ENCODE results near the gene EMC8.
A peak's percentile ranks its signal among the peaks of the same experiment; 100 is the strongest.

The EMC8 gene

DNA sequence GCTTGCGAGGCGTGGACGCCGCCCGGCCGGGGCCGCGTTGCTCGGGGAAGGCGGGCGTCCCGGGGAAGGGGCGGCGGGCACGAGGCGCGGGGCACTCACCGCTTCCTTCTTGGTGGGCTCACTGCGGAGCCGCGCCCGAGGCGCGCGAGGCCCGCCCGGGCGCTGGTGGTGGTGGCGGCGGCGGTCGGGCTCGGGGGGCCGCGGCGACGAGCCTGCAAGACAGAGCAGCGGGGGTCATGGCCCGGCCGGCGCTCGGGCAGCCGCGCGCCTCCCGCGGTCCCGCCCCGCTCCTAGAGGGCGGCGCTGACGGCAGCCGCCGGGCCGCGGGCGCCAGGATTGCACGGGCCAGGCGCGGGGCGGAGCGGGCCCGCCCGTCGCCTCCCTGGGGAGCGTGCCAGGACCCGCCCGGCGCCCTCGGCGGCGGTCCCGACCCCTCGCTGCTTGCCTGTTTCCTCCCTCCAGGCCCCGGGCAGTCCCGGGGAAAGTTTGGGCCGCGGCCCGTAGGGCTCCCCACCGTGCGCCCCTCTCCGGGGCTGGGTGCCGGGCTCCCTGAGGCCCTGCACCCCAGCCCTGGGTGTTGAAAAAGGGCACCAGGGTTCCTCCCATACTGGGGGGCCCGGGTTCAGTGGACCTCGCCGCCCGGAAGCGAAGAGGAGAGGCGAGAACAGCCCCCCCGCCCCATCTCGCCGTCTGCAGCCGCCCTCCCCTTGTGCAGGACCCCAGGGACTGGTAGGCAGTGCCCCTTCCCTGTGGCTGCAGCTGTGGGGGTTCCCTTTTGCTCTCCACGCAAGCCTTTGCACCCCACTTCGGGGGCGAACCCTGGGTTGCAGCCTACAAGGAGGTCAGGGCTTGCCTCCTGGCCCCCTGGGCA is 48.3 kb downstream of the EMC8 start, which contains the start of gene C16orf74:
TSS of gene C16orf74 (minus strand) at position 270 of the 871 bp plus-strand sequence. CDS start 15,879 bp downstream, outside the sequence.
- Histone ChIP-seq H3K27ac (ENCODE audit: low read length) (no peak within 1 kb of the TSS), H3K36me3 (ENCODE audit: control insufficient read depth, low read depth, low read length) (no peaks in the 10 kb centered on the region), H3K9ac (ENCODE audit: low read length) (no peak within 1 kb of the TSS), H3K9me3 (ENCODE audit: control insufficient read depth, low read depth, low read length) (no peaks in the 10 kb centered on the region), H3K27me3 (ENCODE audit: control insufficient read depth, insufficient read depth, low read length) (peaks cover 37% of the 10 kb centered on the region), H3K4me3 (ENCODE audit: low read length) (peak within 1 kb of the TSS; percentile 53), H3K4me1 (ENCODE audit: control insufficient read depth, low read depth, low read length) (peaks cover 27% of the 10 kb centered on the region)

DNA sequence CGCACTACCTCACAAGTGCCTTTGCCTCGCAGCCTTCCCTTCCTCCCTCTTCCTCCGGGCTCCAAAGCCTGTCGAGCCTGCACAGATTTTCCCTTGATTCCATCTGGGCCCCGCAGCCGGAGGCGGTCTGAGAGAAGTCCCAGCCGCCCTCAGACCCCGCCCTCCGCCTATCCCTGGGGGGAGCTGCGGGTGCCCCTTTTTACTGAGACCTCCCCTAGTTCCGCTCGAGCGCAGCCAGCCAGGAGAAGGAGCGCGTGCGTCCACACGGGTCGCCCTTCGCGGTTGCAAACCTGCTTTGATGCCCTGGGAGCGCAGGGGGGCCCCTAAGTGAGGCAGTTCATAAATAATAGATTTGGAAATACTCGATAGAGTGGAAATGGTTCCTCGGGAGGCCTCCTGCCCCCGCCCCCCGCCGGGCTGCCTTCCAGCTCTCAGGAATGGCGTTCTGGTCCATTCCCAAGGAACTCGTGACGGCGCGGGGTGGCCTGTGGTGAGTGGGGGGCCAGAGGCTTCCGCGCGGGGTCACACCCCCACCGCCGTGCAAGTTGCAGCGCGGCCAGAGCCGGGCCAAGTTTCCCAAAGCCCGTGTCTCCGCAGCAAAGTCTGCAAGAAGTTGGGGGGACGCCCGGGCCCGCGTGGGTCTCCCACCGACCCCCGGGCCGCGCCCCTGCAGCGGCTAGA is 49.1 kb downstream of the EMC8 start:
- peaks cover 27% of the 10 kb centered on the region for H3K4me1 ChIP-seq (ENCODE audit: control insufficient read depth, low read depth, low read length)
- no peaks in the 10 kb centered on the region for H3K9me3 ChIP-seq (ENCODE audit: control insufficient read depth, low read depth, low read length)
- peaks cover 37% of the 10 kb centered on the region for H3K27me3 ChIP-seq (ENCODE audit: control insufficient read depth, insufficient read depth, low read length)
- no peak overlapping the region for H3K27ac ChIP-seq (ENCODE audit: low read length)
- H3K36me3 ChIP-seq (ENCODE audit: control insufficient read depth, low read depth, low read length) = no peaks in the 10 kb centered on the region
- H3K4me3 ChIP-seq (ENCODE audit: low read length) = peak overlapping the region; percentile 53
- no peak overlapping the region for H3K9ac ChIP-seq (ENCODE audit: low read length)

DNA sequence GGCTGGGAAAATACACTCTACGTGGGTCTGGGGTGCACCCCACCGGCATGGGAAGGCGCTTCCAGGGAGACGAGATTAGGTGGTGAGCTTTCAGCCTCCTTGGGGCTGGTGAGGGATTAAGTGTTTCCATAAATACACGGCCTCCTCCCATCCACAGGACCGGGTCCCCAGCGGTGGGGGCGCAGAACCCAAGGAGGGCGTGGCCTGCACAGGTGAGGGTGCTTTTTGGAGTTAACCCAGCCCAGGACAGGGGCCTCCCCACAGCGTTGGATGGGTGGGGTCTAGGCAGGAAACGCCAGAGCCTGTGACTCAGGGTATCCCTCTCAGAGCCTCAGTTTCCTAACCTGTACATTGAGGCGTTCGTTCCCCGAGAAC is 49.6 kb downstream of the EMC8 start:
- Histone ChIP-seq H3K27me3 (ENCODE audit: control insufficient read depth, insufficient read depth, low read length) (peaks cover 37% of the 10 kb centered on the region), H3K4me3 (ENCODE audit: low read length) (peak overlapping the region; percentile 53), H3K9me3 (ENCODE audit: control insufficient read depth, low read depth, low read length) (no peaks in the 10 kb centered on the region), H3K4me1 (ENCODE audit: control insufficient read depth, low read depth, low read length) (peaks cover 27% of the 10 kb centered on the region), H3K9ac (ENCODE audit: low read length) (no peak overlapping the region), H3K36me3 (ENCODE audit: control insufficient read depth, low read depth, low read length) (no peaks in the 10 kb centered on the region), H3K27ac (ENCODE audit: low read length) (no peak overlapping the region)

DNA sequence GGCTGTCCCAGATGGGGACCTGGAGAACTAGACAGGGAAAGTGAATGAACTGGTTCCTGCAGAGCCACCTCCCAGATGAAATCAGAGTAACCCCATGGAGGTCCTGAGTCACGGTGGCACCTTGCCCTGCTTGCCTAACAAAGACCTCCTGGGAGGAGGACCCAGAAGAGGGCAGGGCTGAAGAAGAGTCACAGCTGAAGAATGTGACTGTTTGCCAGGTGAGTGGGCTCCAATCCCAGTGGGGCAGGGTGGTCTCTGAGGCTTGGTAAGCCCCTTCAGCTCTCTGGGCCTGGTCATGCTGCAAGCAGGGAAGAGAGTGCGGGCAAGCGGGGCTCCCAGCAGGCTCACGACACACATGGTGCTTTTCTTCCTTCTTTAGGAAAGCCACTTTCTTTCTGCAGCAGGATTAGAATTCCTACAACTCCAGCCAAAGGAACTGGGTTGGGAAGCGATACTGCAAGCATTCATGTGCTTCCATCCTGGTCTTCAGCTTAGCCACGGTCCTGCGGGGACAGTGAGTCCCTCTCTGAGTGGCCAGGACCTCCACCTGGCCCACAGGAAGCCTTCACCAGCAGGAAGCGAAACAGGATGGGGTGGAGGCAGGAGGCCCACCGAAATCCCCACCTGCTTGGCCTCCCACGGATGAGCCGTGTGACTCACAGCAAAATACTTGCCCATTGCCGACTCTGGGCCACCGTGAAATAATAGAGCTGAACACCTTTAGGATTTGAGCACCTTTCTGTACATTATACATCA is 52.7 kb downstream of the EMC8 start:
- Histone ChIP-seq H3K27me3 (ENCODE audit: control insufficient read depth, insufficient read depth, low read length) (peaks cover 23% of the 10 kb centered on the region), H3K4me1 (ENCODE audit: control insufficient read depth, low read depth, low read length) (peaks cover 16% of the 10 kb centered on the region), H3K9ac (ENCODE audit: low read length) (no peak overlapping the region), H3K4me3 (ENCODE audit: low read length) (no peak overlapping the region), H3K36me3 (ENCODE audit: control insufficient read depth, low read depth, low read length) (no peaks in the 10 kb centered on the region), H3K27ac (ENCODE audit: low read length) (peak overlapping the region; percentile 27), H3K9me3 (ENCODE audit: control insufficient read depth, low read depth, low read length) (no peaks in the 10 kb centered on the region)

DNA sequence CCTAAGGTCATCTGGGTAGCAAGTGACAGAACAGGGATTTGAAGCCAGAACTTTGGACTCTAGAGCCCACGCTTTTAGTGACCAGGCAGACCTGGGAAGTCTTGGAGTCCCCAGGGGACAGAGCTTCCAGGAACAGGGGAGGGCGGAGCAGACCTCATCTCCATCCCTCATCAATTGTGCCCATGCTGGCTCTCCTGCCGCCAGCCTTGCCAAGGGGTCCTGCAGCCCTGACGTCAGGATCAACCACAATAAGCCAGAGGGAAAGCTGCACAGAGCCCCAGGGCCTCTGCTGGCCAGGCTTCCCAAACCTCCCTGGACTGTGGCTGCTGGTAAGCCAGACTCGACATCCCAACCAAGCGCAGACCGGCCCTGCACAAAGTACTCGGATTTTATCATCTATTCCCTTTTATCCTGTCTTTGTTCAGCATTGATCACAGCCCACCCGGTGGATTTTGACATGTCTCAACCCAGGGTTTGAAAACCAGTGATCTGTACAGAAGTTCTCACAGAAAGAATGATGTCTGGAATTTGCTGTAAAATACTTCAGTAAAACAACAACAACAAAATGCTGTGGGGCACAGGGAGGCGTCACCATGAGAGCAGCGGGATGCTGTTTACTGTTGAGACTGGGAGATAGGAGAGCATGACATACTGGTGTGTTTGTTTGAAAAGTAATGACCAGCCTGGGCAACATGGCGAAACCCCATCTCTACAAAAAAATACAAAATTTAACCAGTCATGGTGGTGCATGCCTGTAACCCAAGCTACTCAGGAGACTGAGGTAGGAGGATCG is 60.2 kb downstream of the EMC8 start:
- no peaks in the 10 kb centered on the region for H3K9me3 ChIP-seq (ENCODE audit: control insufficient read depth, low read depth, low read length)
- no peaks in the 10 kb centered on the region for H3K4me1 ChIP-seq (ENCODE audit: control insufficient read depth, low read depth, low read length)
- H3K27me3 ChIP-seq (ENCODE audit: control insufficient read depth, insufficient read depth, low read length) = no peaks in the 10 kb centered on the region
- no peak overlapping the region for H3K27ac ChIP-seq (ENCODE audit: low read length)
- H3K4me3 ChIP-seq (ENCODE audit: low read length) = no peak overlapping the region
- no peaks in the 10 kb centered on the region for H3K36me3 ChIP-seq (ENCODE audit: control insufficient read depth, low read depth, low read length)
- H3K9ac ChIP-seq (ENCODE audit: low read length) = no peak overlapping the region

DNA sequence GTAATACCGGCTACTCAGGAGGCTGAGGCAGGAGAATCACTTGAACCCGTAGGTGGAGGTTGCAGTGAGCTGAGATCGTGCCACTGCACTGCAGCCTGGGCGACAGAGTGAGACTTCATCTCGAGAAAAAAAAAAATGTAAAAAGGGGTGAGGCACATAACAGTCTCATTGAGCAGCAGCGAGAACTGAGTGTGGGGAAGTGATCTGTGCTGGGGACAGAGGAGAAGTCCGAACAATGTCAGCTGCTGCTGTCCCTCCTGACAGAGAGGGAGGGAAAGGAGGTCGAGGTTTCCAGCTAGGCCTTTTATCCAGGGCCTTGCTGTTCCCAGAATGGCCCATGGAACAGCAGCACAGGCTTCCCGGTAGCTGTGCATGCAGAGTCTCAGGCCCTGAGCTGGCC is 62.4 kb downstream of the EMC8 start:
- no peak overlapping the region for H3K4me3 ChIP-seq (ENCODE audit: low read length)
- no peaks in the 10 kb centered on the region for H3K4me1 ChIP-seq (ENCODE audit: control insufficient read depth, low read depth, low read length)
- no peaks in the 10 kb centered on the region for H3K27me3 ChIP-seq (ENCODE audit: control insufficient read depth, insufficient read depth, low read length)
- H3K9ac ChIP-seq (ENCODE audit: low read length) = no peak overlapping the region
- H3K9me3 ChIP-seq (ENCODE audit: control insufficient read depth, low read depth, low read length) = no peaks in the 10 kb centered on the region
- H3K36me3 ChIP-seq (ENCODE audit: control insufficient read depth, low read depth, low read length) = no peaks in the 10 kb centered on the region
- no peak overlapping the region for H3K27ac ChIP-seq (ENCODE audit: low read length)

DNA sequence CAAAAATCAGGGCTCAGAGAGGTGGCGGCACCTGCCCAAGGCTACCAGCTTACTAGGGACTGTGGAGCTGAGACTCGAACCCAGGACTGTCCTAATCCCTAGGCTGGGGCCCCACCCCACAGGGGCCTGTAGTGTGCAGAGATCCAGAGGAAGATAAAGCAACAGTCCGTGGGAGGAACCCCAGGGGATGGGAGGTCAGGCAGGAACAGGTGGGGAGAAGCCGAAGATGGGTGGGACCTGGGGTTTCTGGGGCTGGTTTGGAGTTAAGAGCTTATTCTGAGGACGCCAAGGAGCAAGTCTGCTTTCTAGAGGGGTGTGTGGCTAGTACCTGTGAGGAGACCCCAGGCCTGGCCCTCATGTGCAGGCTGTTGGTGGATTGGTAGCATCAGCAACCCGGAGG is 63.4 kb downstream of the EMC8 start:
- Histone ChIP-seq H3K27ac (ENCODE audit: low read length) (no peak overlapping the region), H3K27me3 (ENCODE audit: control insufficient read depth, insufficient read depth, low read length) (no peaks in the 10 kb centered on the region), H3K36me3 (ENCODE audit: control insufficient read depth, low read depth, low read length) (no peaks in the 10 kb centered on the region), H3K9me3 (ENCODE audit: control insufficient read depth, low read depth, low read length) (no peaks in the 10 kb centered on the region), H3K4me3 (ENCODE audit: low read length) (no peak overlapping the region), H3K4me1 (ENCODE audit: control insufficient read depth, low read depth, low read length) (no peaks in the 10 kb centered on the region), H3K9ac (ENCODE audit: low read length) (no peak overlapping the region)

- no peaks in the 10 kb centered on the region for H3K36me3 ChIP-seq (ENCODE audit: control insufficient read depth, low read depth, low read length)
- H3K9me3 ChIP-seq (ENCODE audit: control insufficient read depth, low read depth, low read length) = no peaks in the 10 kb centered on the region
- H3K4me1 ChIP-seq (ENCODE audit: control insufficient read depth, low read depth, low read length) = no peaks in the 10 kb centered on the region
- no peaks in the 10 kb centered on the region for H3K27me3 ChIP-seq (ENCODE audit: control insufficient read depth, insufficient read depth, low read length)
- no peak overlapping the region for H3K4me3 ChIP-seq (ENCODE audit: low read length)
- no peak overlapping the region for H3K27ac ChIP-seq (ENCODE audit: low read length)
- no peak overlapping the region for H3K9ac ChIP-seq (ENCODE audit: low read length)
Measured at GRCh38 chr16:85735225-85735635, 64.1 kb downstream of the EMC8 start.

DNA sequence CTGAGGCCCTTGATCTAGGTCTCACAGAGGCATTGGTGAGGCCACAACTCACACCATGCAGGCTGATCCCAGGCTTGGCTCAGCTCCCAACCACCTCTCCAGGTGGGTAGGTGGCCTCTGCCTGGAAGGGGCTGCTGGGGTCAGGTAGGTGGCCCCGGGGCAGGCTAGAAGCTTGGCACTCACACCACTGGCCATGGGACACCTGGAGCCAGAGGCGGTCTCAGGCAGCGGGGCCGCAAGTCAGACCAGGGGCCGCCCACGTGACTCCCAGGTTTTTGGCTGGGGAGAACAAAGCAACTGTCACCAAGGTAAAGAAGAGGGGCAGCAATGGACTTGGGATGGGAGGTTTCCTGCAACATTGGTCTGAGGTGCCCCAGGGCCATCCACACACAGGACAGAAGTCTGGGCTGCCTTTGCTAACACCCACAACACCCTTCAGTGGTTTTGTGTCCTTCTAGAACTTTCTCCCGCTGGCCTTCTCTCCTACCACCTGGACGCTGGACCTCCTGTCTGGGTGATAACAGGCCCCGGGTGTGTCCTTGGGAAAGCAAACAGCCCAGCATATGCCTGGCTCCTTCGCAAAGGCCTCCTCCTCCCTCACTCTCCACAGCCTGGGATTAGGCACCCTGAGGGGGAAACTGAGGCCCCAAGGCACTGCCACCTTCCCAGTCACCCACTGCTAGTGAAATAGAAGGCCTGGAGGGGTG is 64.9 kb downstream of the EMC8 start:
- no peak overlapping the region for H3K27ac ChIP-seq (ENCODE audit: low read length)
- H3K9ac ChIP-seq (ENCODE audit: low read length) = no peak overlapping the region
- H3K36me3 ChIP-seq (ENCODE audit: control insufficient read depth, low read depth, low read length) = no peaks in the 10 kb centered on the region
- H3K4me1 ChIP-seq (ENCODE audit: control insufficient read depth, low read depth, low read length) = no peaks in the 10 kb centered on the region
- H3K27me3 ChIP-seq (ENCODE audit: control insufficient read depth, insufficient read depth, low read length) = no peaks in the 10 kb centered on the region
- no peaks in the 10 kb centered on the region for H3K9me3 ChIP-seq (ENCODE audit: control insufficient read depth, low read depth, low read length)
- no peak overlapping the region for H3K4me3 ChIP-seq (ENCODE audit: low read length)

- no peaks in the 10 kb centered on the region for H3K9me3 ChIP-seq (ENCODE audit: control insufficient read depth, low read depth, low read length)
- no peak overlapping the region for H3K27ac ChIP-seq (ENCODE audit: low read length)
- no peaks in the 10 kb centered on the region for H3K36me3 ChIP-seq (ENCODE audit: control insufficient read depth, low read depth, low read length)
- no peaks in the 10 kb centered on the region for H3K4me1 ChIP-seq (ENCODE audit: control insufficient read depth, low read depth, low read length)
- H3K4me3 ChIP-seq (ENCODE audit: low read length) = no peak overlapping the region
- H3K27me3 ChIP-seq (ENCODE audit: control insufficient read depth, insufficient read depth, low read length) = no peaks in the 10 kb centered on the region
- H3K9ac ChIP-seq (ENCODE audit: low read length) = no peak overlapping the region
Measured at GRCh38 chr16:85733839-85734170, 65.5 kb downstream of the EMC8 start.

Measured in iPS-18a (cell line).